A673 (cell line): Measurements from ENCODE around the gene PFKL. TPM values are rescaled to one million over a fixed set of nuclear protein-coding genes. Genes with fewer than 3 reads are reported as not detected.

Experiments used
- BruUV-seq: library from RNA; stranded (reverse); fragments of 400-500 nt; replicated peaks from 2 replicates; lab custom pipeline; 2021; lab: Mats Ljungman, UMichigan
- CTCF ChIA-PET: fragments of 300-600 bp; sonication (Branson Sonifier 250); formaldehyde crosslinking; loops from one replicate; lab custom pipeline; 2022; ENCODE audit warnings: antibody characterized with exemption; lab: Charles Lee
- POLR2A ChIA-PET: fragments of 300-600 bp; sonication (Branson Sonifier 250); formaldehyde crosslinking; loops from one replicate; lab custom pipeline; 2022; ENCODE audit warnings: antibody characterized with exemption; ENCODE audit not compliant: low non-redundant PET; lab: Charles Lee
- DNase-seq: peaks from one replicate; pipeline ENCODE4 v3.0.0-alpha.2; 2015; ENCODE audit warnings: low spot score
- H3K27ac ChIP-seq: fragments of 200-600 bp; sonication (generic); 2 replicates; pipeline ENCODE4 v1.5.1; 2016; ENCODE audit warnings: mixed run types, low read depth, mild to moderate bottlenecking, mixed read lengths, antibody characterized with exemption, low read length; ENCODE audit not compliant: poor library complexity, severe bottlenecking
- H3K27me3 ChIP-seq: fragments of 200-600 bp; sonication (generic); replicated peaks from 2 replicates; pipeline ENCODE4 v1.6.1; 2017; ENCODE audit warnings: mixed run types, low read depth, mild to moderate bottlenecking, mixed read lengths, antibody characterized with exemption, low read length; ENCODE audit not compliant: insufficient read depth, poor library complexity
- H3K36me3 ChIP-seq: fragments of 200-600 bp; sonication (generic); 2 replicates; pipeline ENCODE4 v1.6.1; 2016; ENCODE audit warnings: mixed run types, mild to moderate bottlenecking, mixed read lengths, antibody characterized with exemption, low read length; ENCODE audit not compliant: insufficient read depth, poor library complexity, severe bottlenecking
- H3K4me1 ChIP-seq: fragments of 200-600 bp; sonication (generic); 2 replicates; pipeline ENCODE4 v1.6.1; 2017; ENCODE audit warnings: mixed run types, mild to moderate bottlenecking, mixed read lengths, antibody characterized with exemption, low read length; ENCODE audit not compliant: insufficient read depth, poor library complexity, severe bottlenecking
- H3K4me3 ChIP-seq: fragments of 200-600 bp; sonication (generic); 2 replicates; pipeline ENCODE4 v1.5.1; 2016; ENCODE audit warnings: low read depth, mixed run types, mild to moderate bottlenecking, mixed read lengths, low read length; ENCODE audit not compliant: poor library complexity, severe bottlenecking
- H3K9me3 ChIP-seq: fragments of 200-600 bp; sonication (generic); 2 replicates; pipeline ENCODE4 v1.6.1; 2016; ENCODE audit warnings: mixed run types, low read depth, mild to moderate bottlenecking, mixed read lengths, antibody characterized with exemption, low read length; ENCODE audit not compliant: poor library complexity, severe bottlenecking
- CTCF ChIP-seq: fragments of 300-800, 200-600 bp; sonication (generic); conservative IDR thresholded peaks from 2 replicates; pipeline ENCODE4 v1.5.1; 2017; ENCODE audit warnings: low read depth, mild to moderate bottlenecking, antibody characterized with exemption, low read length, moderate library complexity, mixed read lengths
- EZH2 ChIP-seq: fragments of 200-600 bp; sonication (generic); IDR thresholded peaks from 2 replicates; pipeline ENCODE4 v1.6.1; 2017; ENCODE audit warnings: borderline replicate concordance, low read depth, mild to moderate bottlenecking, mixed read lengths, antibody characterized with exemption, low read length; ENCODE audit not compliant: poor library complexity, severe bottlenecking
- intact Hi-C: fragments of 100-400 bp; cut with micrococcal nuclease; formaldehyde crosslinking; loops from one replicate; pipeline ENCODE4 v1.10.0; 2022; ENCODE audit not compliant: unreplicated experiment
- total RNA-seq: library from RNA; stranded (reverse); gene quantifications from 2 replicates; pipeline ENCODE4 v1.2.3, GENCODE V29; 2021

The PFKL gene
- total RNA-seq, 1 experiment from 2014 or later = 112 TPM

- Histone ChIP-seq H3K27ac (no peak overlapping the region), H3K36me3 (no peaks in the 10 kb centered on the region), H3K4me3 (no peak overlapping the region), H3K9me3 (no peaks in the 10 kb centered on the region), H3K27me3 (no peaks in the 10 kb centered on the region), H3K4me1 (no peaks in the 10 kb centered on the region)
- TF ChIP-seq CTCF = no peak
- TF ChIP-seq EZH2 = no peak
- no TSS peak for BruUV-seq
- POLR2A ChIA-PET = no interaction called here
- CTCF ChIA-PET = no interaction called here
- intact Hi-C loops = no loop called here
- no peak for DNase-seq
These were observed 76.8 kb downstream of the PFKL start for GRCh38 chr21:44376606-44377005.

Other genes starting within 250 kb of the PFKL start
- gene PWP2, start 192.7 kb upstream of the PFKL start, total RNA-seq = 10.1 and 13.0 TPM in 2 replicates
- gene GATD3, start 166.4 kb upstream of the PFKL start, total RNA-seq = 13.1 and 16.3 TPM in 2 replicates
- 0.69 and 1.3 TPM in 2 replicates for gene ICOSLG, start 59.1 kb upstream of the PFKL start, total RNA-seq
- gene DNMT3L, start 38.2 kb upstream of the PFKL start, total RNA-seq = not detected in 2 replicates
- gene AIRE, start 14.2 kb upstream of the PFKL start, total RNA-seq = not detected in 2 replicates
- gene CFAP410, start 39.3 kb downstream of the PFKL start, total RNA-seq = 13.3 and 14.0 TPM in 2 replicates
- gene TRPM2, start 53.6 kb downstream of the PFKL start, total RNA-seq = 0.21 TPM in 1 of 2 replicates, not detected in the other
- gene LRRC3, start 155.5 kb downstream of the PFKL start, total RNA-seq = 1.5 and 3.1 TPM in 2 replicates
- 0.28 and 0.47 TPM in 2 replicates for gene KRTAP10-1, start 240.1 kb downstream of the PFKL start, total RNA-seq